H9 (cell line): ENCODE results near the gene SYTL5. TPM values are rescaled to one million over a fixed set of nuclear protein-coding genes. Genes with fewer than 3 reads are reported as not detected.

Experiments
- DNase-seq: peaks from one replicate; pipeline ENCODE4 v3.0.0-alpha.2; 2017
- H2AFZ ChIP-seq: one replicate; pipeline ENCODE4 v1.6.1; 2013; ENCODE audit warnings: mild to moderate bottlenecking, low read length, control low read depth, moderate library complexity
- H2AK5ac ChIP-seq: 2 replicates; pipeline ENCODE4 v1.6.1; 2013; ENCODE audit warnings: low read length, control low read depth, mixed read lengths; ENCODE audit not compliant: insufficient read length
- H2BK120ac ChIP-seq: one replicate; pipeline ENCODE4 v1.6.1; 2013; ENCODE audit warnings: low read depth, mild to moderate bottlenecking, low read length, control low read depth, inconsistent platforms; ENCODE audit not compliant: poor library complexity, severe bottlenecking
- H2BK12ac ChIP-seq: 2 replicates; pipeline ENCODE4 v1.6.1; 2013; ENCODE audit warnings: low read length, control low read depth, mixed read lengths, low read depth; ENCODE audit not compliant: insufficient read length
- H2BK15ac ChIP-seq: 2 replicates; pipeline ENCODE4 v1.6.1; 2013; ENCODE audit warnings: low read depth, low read length, control low read depth
- H2BK20ac ChIP-seq: one replicate; pipeline ENCODE4 v1.6.1; 2013; ENCODE audit warnings: low read depth, mild to moderate bottlenecking, low read length, control low read depth, inconsistent platforms; ENCODE audit not compliant: poor library complexity, severe bottlenecking
- H2BK5ac ChIP-seq: 2 replicates; pipeline ENCODE4 v1.6.1; 2013; ENCODE audit warnings: low read length, control low read depth, mixed read lengths; ENCODE audit not compliant: insufficient read length
- H3K14ac ChIP-seq: 2 replicates; pipeline ENCODE4 v1.6.1; 2013; ENCODE audit warnings: low read length, control low read depth; ENCODE audit not compliant: insufficient read depth
- H3K18ac ChIP-seq: 2 replicates; pipeline ENCODE4 v1.6.1; 2013; ENCODE audit warnings: low read depth, mild to moderate bottlenecking, mixed read lengths, low read length, control low read depth; ENCODE audit not compliant: insufficient read length
- H3K23ac ChIP-seq: 2 replicates; pipeline ENCODE4 v1.6.1; 2013; ENCODE audit warnings: low read length, control low read depth, mixed read lengths, low read depth; ENCODE audit not compliant: insufficient read length
- H3K23me2 ChIP-seq: 2 replicates; pipeline ENCODE4 v1.6.1; 2013; ENCODE audit warnings: low read depth, mild to moderate bottlenecking, mixed read lengths, low read length, control low read depth; ENCODE audit not compliant: insufficient read length, poor library complexity, severe bottlenecking
- H3K27ac ChIP-seq: 2 replicates; pipeline ENCODE4 v1.5.1; 2013; ENCODE audit warnings: low read length, control low read depth, mixed read lengths, low read depth; ENCODE audit not compliant: insufficient read length
- H3K27me3 ChIP-seq: 2 replicates; pipeline ENCODE4 v1.6.1; 2013; ENCODE audit warnings: low read length, control low read depth, inconsistent platforms; ENCODE audit not compliant: insufficient read depth
- H3K4ac ChIP-seq: 2 replicates; pipeline ENCODE4 v1.6.1; 2013; ENCODE audit warnings: low read depth, mild to moderate bottlenecking, control low read depth, inconsistent platforms, low read length, moderate library complexity
- H3K4me1 ChIP-seq: 2 replicates; pipeline ENCODE4 v1.6.1; 2013; ENCODE audit warnings: low read length, control low read depth, inconsistent platforms; ENCODE audit not compliant: insufficient read depth
- H3K4me2 ChIP-seq: 2 replicates; pipeline ENCODE4 v1.6.1; 2013; ENCODE audit warnings: low read length, control low read depth, mixed read lengths; ENCODE audit not compliant: insufficient read length, insufficient read depth
- H3K56ac ChIP-seq: 2 replicates; pipeline ENCODE4 v1.6.1; 2013; ENCODE audit warnings: low read depth, mild to moderate bottlenecking, mixed read lengths, low read length, control low read depth; ENCODE audit not compliant: insufficient read length
- H3K79me1 ChIP-seq: 2 replicates; pipeline ENCODE4 v1.6.1; 2013; ENCODE audit warnings: low read depth, mild to moderate bottlenecking, moderate library complexity, low read length, control low read depth, inconsistent platforms; ENCODE audit not compliant: insufficient read depth, poor library complexity, severe bottlenecking
- H3K79me2 ChIP-seq: 2 replicates; pipeline ENCODE4 v1.6.1; 2013; ENCODE audit warnings: low read length, control low read depth, inconsistent platforms; ENCODE audit not compliant: insufficient read depth
- H3K9ac ChIP-seq: 2 replicates; pipeline ENCODE4 v1.6.1; 2013; ENCODE audit warnings: low read length, control low read depth, mixed read lengths; ENCODE audit not compliant: insufficient read length; ENCODE audit errors: extremely low read depth
- H3K9me3 ChIP-seq: one replicate; pipeline ENCODE4 v1.6.1; 2013; ENCODE audit warnings: low read depth, low read length, inconsistent platforms; ENCODE audit not compliant: control insufficient read depth
- H3T11ph ChIP-seq: one replicate; pipeline ENCODE4 v1.6.1; 2013; ENCODE audit warnings: mild to moderate bottlenecking, low read length, control low read depth, inconsistent platforms
- H4K20me1 ChIP-seq: one replicate; pipeline ENCODE4 v1.6.1; 2013; ENCODE audit not compliant: control insufficient read depth, insufficient read length, insufficient read depth
- H4K5ac ChIP-seq: 2 replicates; pipeline ENCODE4 v1.6.1; 2013; ENCODE audit warnings: low read depth, mild to moderate bottlenecking, mixed read lengths, low read length, control low read depth; ENCODE audit not compliant: insufficient read length
- H4K8ac ChIP-seq: replicated peaks from 2 replicates; pipeline ENCODE4 v1.6.1; 2013; ENCODE audit warnings: low read length, control low read depth, mixed read lengths, low read depth; ENCODE audit not compliant: insufficient read length
- H4K91ac ChIP-seq: 2 replicates; pipeline ENCODE4 v1.6.1; 2013; ENCODE audit warnings: low read depth, mild to moderate bottlenecking, moderate library complexity, mixed read lengths, low read length, control low read depth; ENCODE audit not compliant: insufficient read length
- H3K27ac Mint-ChIP-seq, 3 experiments: 2 replicates in 2 of 3; 3 replicates in 1 of 3; pipeline ENCODE4 v1.8.0; 2020 to 2021; ENCODE audit warnings: mixed read lengths in 3 of 3, mild to moderate bottlenecking in 1 of 3, moderate library complexity in 1 of 3
- H3K27me3 Mint-ChIP-seq: 2 replicates; pipeline ENCODE4 v1.8.0; 2021; ENCODE audit warnings: low read depth, mild to moderate bottlenecking, moderate library complexity, mixed read lengths
- H3K36me3 Mint-ChIP-seq, 3 experiments: 2 replicates in 2 of 3; 3 replicates in 1 of 3; pipeline ENCODE4 v1.8.0; 2020 to 2021; ENCODE audit warnings: low read depth in 3 of 3, mixed read lengths in 3 of 3; ENCODE audit not compliant: insufficient read depth in 1 of 3
- H3K4me1 Mint-ChIP-seq, 2 experiments: 2 replicates each; pipeline ENCODE4 v1.8.0; 2020; ENCODE audit warnings: mixed read lengths in 2 of 2
- H3K4me3 Mint-ChIP-seq, 2 experiments: 2 replicates in 1 of 2; 3 replicates in 1 of 2; pipeline ENCODE4 v1.8.0; 2020 to 2021; ENCODE audit warnings: mild to moderate bottlenecking in 2 of 2, mixed read lengths in 2 of 2, moderate library complexity in 1 of 2
- H3K9me3 Mint-ChIP-seq, 2 experiments: 2 replicates in 1 of 2; 3 replicates in 1 of 2; pipeline ENCODE4 v1.8.0; 2020; ENCODE audit warnings: mild to moderate bottlenecking in 2 of 2, mixed read lengths in 2 of 2, moderate library complexity in 1 of 2
- WGBS: extraction: QIAGEN DNeasy Blood & Tissue Kit; methylation state at CpG from one replicate; pipeline ENCODE4 v1.1.7; 2013; ENCODE audit warnings: missing lambda C conversion rate, low lambda C conversion rate, mixed read lengths; ENCODE audit not compliant: insufficient read length; ENCODE audit errors: extremely low coverage; 5-methylcytosine and 5-hydroxymethylcytosine counted together
- total RNA-seq: library from RNA; stranded (reverse); gene quantifications from 2 replicates; pipeline ENCODE4 v1.2.1, GENCODE V29; 2021
- TF ChIP-seq, protein P1 (sequence below): fragments of 200-600 bp; sonication (generic); conservative IDR thresholded peaks from 3 replicates; pipeline ENCODE4 v1.8.0; 2021; ENCODE audit warnings: antibody characterized with exemption, mild to moderate bottlenecking

SYTL5 gene
- total RNA-seq, 1 experiment from 2014 or later, result 0.15 TPM

DNA sequence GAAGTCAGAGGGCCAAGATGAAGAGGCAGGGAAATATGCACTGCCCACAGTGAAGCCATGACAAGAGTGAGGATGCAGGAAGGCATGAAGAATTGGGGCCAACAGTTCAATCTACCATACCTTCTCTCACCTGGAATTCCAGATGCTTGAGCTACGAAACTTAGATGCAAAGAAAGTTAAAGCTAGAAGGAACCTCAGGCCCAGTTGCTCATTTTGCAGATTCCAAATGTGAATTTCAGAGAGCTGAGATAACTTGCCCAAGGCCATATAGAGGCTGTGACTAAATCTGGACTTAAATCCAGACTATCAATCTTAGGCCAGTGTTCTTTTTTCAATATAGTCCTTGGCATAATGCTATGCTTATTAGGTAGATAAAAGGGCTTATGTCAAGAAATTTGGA lies 121.6 kb downstream of the SYTL5 start:
- no peak overlapping the region for H3K56ac ChIP-seq
- no peak overlapping the region for H2BK15ac ChIP-seq
- H3K9me3 ChIP-seq, result no peaks in the 10 kb centered on the region
- no peak overlapping the region for H3K23ac ChIP-seq
- H2AK5ac ChIP-seq, result no peak overlapping the region
- H3T11ph ChIP-seq, result no peak overlapping the region
- H3K4me1 ChIP-seq, result no peaks in the 10 kb centered on the region
- no peak overlapping the region for H2BK120ac ChIP-seq
- H3K79me2 ChIP-seq, result no peaks in the 10 kb centered on the region
- TF ChIP-seq, protein P1, sequence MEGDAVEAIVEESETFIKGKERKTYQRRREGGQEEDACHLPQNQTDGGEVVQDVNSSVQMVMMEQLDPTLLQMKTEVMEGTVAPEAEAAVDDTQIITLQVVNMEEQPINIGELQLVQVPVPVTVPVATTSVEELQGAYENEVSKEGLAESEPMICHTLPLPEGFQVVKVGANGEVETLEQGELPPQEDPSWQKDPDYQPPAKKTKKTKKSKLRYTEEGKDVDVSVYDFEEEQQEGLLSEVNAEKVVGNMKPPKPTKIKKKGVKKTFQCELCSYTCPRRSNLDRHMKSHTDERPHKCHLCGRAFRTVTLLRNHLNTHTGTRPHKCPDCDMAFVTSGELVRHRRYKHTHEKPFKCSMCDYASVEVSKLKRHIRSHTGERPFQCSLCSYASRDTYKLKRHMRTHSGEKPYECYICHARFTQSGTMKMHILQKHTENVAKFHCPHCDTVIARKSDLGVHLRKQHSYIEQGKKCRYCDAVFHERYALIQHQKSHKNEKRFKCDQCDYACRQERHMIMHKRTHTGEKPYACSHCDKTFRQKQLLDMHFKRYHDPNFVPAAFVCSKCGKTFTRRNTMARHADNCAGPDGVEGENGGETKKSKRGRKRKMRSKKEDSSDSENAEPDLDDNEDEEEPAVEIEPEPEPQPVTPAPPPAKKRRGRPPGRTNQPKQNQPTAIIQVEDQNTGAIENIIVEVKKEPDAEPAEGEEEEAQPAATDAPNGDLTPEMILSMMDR, result no peak
- DNase-seq, result no peak
- no peak overlapping the region for H4K91ac ChIP-seq
- no peak overlapping the region for H2BK20ac ChIP-seq
- no peaks in the 10 kb centered on the region for H3K27me3 ChIP-seq
- H3K9ac ChIP-seq, result no peak overlapping the region
- no peak overlapping the region for H3K14ac ChIP-seq
- H4K5ac ChIP-seq, result no peak overlapping the region
- no peaks in the 10 kb centered on the region for H3K79me1 ChIP-seq
- H2BK12ac ChIP-seq, result no peak overlapping the region
- Mint-ChIP-seq H3K36me3 (no peaks in the 10 kb centered on the region; a peak in 1 of 7 replicates), H3K4me3 (no peak overlapping the region; a peak in 1 of 5 replicates), H3K9me3 (peaks cover 48 to 55% of the 10 kb centered on the region in 2 experiments), H3K4me1 (no peaks in the 10 kb centered on the region), H3K27ac (no peak overlapping the region), H3K27me3 (peaks cover 2% of the 10 kb centered on the region; the same call in 1 of the 2 replicates)
- H2AFZ ChIP-seq, result no peak overlapping the region
- H3K4me2 ChIP-seq, result no peak overlapping the region
- H3K18ac ChIP-seq, result no peak overlapping the region
- peaks cover 3% of the 10 kb centered on the region for H4K20me1 ChIP-seq
- H4K8ac ChIP-seq, result no peak overlapping the region
- no CpG with 5 or more reads among the region's 1 CpG for WGBS
- no peaks in the 10 kb centered on the region for H3K23me2 ChIP-seq
- H3K27ac ChIP-seq, result no peak overlapping the region
- H2BK5ac ChIP-seq, result no peak overlapping the region
- H3K4ac ChIP-seq, result no peak overlapping the region
